ENCODE measurements around the gene GVQW3. TPM values are rescaled to one million over a fixed set of nuclear protein-coding genes. Genes with fewer than 3 reads are reported as not detected.

GVQW3 gene
- total RNA-seq (2021; ENCODE audit: unreplicated experiment) (4.7 TPM), Bru-seq, nascent RNA (percentile 47 among the genes with signal in this experiment), BruChase-seq, experiment 1, labeled RNA remaining after a 6-hour chase (percentile 44 among the genes with signal in this experiment), BruChase-seq, experiment 2, labeled RNA remaining after a 2-hour chase (percentile 59 among the genes with signal in this experiment)
- 1.1 and 2.0 TPM in 2 replicates for polyA plus RNA-seq (2012)
- long read RNA-seq, partial matches to known transcripts = 1 of 6 reads
- long read RNA-seq, other reads (novel, unspliced or antisense) = 3 of 6 reads

GRCh38 chr11:76380977-76381719 lies at the start of gene GVQW3, which contains the start of gene THAP12:
TSS of gene GVQW3 (plus strand) at chr11:76381323. CDS start at chr11:76381829, 506 bp downstream.
TSS of gene THAP12 (minus strand) at chr11:76381132. CDS start at chr11:76380836, 296 bp downstream.
- Histone ChIP-seq H3K4me1 (ENCODE audit: control insufficient read depth in 1 of 2, insufficient read depth in 2 of 2, low read length in 2 of 2) (peaks cover 6 to 20% of the 10 kb centered on the region in 2 experiments), H3K9ac (ENCODE audit: low read length) (peak within 1 kb of the TSS; percentile 84), H3K4me3 (replicated peaks in 1 of 2; ENCODE audit: low read depth in 1 of 2, low read length in 2 of 2) (peak within 1 kb of the TSS; percentile 76 to 95), H3K9me3 (ENCODE audit: control insufficient read depth in 1 of 2, insufficient read depth in 1 of 2, low read depth in 1 of 2, low read length in 2 of 2) (no peaks in the 10 kb centered on the region), H3K79me2 (ENCODE audit: insufficient read depth, low read length) (peaks cover 45% of the 10 kb centered on the region), H3K36me3 (ENCODE audit: control insufficient read depth in 1 of 2, insufficient read depth in 2 of 2, low read length in 2 of 2) (no peaks in the 10 kb centered on the region; a peak in 1 of 4 replicates), H3K27ac (ENCODE audit: low read depth, low read length) (peak within 1 kb of the TSS; percentile 79), H3K4me2 (ENCODE audit: low read length) (peak within 1 kb of the TSS; percentile 94), H2AFZ (ENCODE audit: low read depth, low read length, poor library complexity, severe bottlenecking) (peak within 1 kb of the TSS; percentile 36), H4K20me1 (ENCODE audit: insufficient read depth) (no peaks in the 10 kb centered on the region), H3K9me2 (ENCODE audit: insufficient read depth) (no peaks in the 10 kb centered on the region), H3K27me3 (ENCODE audit: insufficient read depth, low read length) (no peaks in the 10 kb centered on the region)
- intact Hi-C loops (cut with micrococcal nuclease) = loop anchor here (5.0 kb wide), 1 partner anchor 61 kb away; no protein-coding TSS in a partner anchor
- ChIA-PET RAD21 (ENCODE audit: low non-redundant PET in 1 of 2, low total read pairs in 2 of 2, uncharacterized antibody in 2 of 2, unreplicated experiment in 2 of 2) (no interaction called here), POLR2A (no interaction called here), CTCF (no interaction called here)
- BruUV-seq (replicated peaks) = TSS peak; percentile 77
- peak; percentile 93 for DNase-seq (ENCODE audit: low read depth, low spot score)
- peak; percentile 91 for TF ChIP-seq CBX3 (IDR thresholded peaks at IDR 0.05; ENCODE audit: low read depth)
- no peak for TF ChIP-seq ZNF274 (IDR thresholded peaks at IDR 0.05; ENCODE audit: low read depth, low read length)
- TF ChIP-seq POLR2A (IDR thresholded peaks at IDR 0.05; ENCODE audit: borderline replicate concordance, extremely low read depth, insufficient read depth, insufficient read length) = peak; percentile 91
- TF ChIP-seq SP1 (IDR thresholded peaks at IDR 0.05; ENCODE audit: low read depth) = peak; percentile 83
- TF ChIP-seq ZFX (IDR thresholded peaks at IDR 0.05) = no peak
- peak; percentile 85 for TF ChIP-seq MAX (IDR thresholded peaks at IDR 0.05)
- no peak for TF ChIP-seq RAD21 (IDR thresholded peaks at IDR 0.05; ENCODE audit: low read depth)
- TF ChIP-seq EGR1 (IDR thresholded peaks at IDR 0.05; ENCODE audit: low read depth) = peak; percentile 94
- TF ChIP-seq POLR2AphosphoS5 (IDR thresholded peaks at IDR 0.05; ENCODE audit: low read depth, low read length) = peak; percentile 89
- peak; percentile 18 for TF ChIP-seq TCF7L2 (IDR thresholded peaks at IDR 0.05; ENCODE audit: borderline replicate concordance, extremely low read depth, insufficient read depth, insufficient read length)
- TF ChIP-seq ELF1 (IDR thresholded peaks at IDR 0.05; ENCODE audit: borderline replicate concordance, low read depth) = peak; percentile 53; the same call in 1 of the 2 replicates
- peak; percentile 77 for TF ChIP-seq YY1 (IDR thresholded peaks at IDR 0.05; ENCODE audit: extremely low read depth, insufficient replicate concordance, low read depth, low read length)
- peak; percentile 51; the same call in 1 of the 2 replicates for TF ChIP-seq SIN3A (IDR thresholded peaks at IDR 0.05; ENCODE audit: low read depth)
- TF ChIP-seq CTCF (IDR thresholded peaks at IDR 0.05 in 2 of 3, conservative IDR thresholded peaks at IDR 0.05 in 1 of 3; ENCODE audit: borderline replicate concordance in 1 of 3, insufficient read depth in 1 of 3, low read depth in 2 of 3, low read length in 2 of 3) = 0 out of 6 replicates have a peak, but pooled peaks of 1 of the 3 experiments have one; percentile 22
- peak; percentile 89 for ATAC-seq

Measured in HCT116 (cell line).